ENCODE data around the gene PMFBP1. TPM values are rescaled to one million over a fixed set of nuclear protein-coding genes. Genes with fewer than 3 reads are reported as not detected.
A peak's percentile ranks its signal among the peaks of the same experiment; 100 is the strongest.

Gene PMFBP1
- total and polyA plus RNA-seq, 10 of the 15 experiments (the other 5 are each of a cell fraction or from before 2014, with no cell fraction given), result 0.40 to 2.3 (median 1.1) TPM

- Histone ChIP-seq H3K9me3 (replicated peaks; ENCODE audit: control insufficient read depth, insufficient read depth, low read length) (no peaks in the 10 kb centered on the region), H3K4me1 (ENCODE audit: control insufficient read depth, insufficient read depth, low read length) (no peaks in the 10 kb centered on the region), H2AFZ (ENCODE audit: control insufficient read depth, low read depth, low read length) (no peak overlapping the region), H3K4me3 (no peak overlapping the region), H3K27me3 (replicated peaks in 1 of 2; ENCODE audit: control insufficient read depth in 2 of 2, insufficient read depth in 2 of 2, low read length in 1 of 2) (no peaks in the 10 kb centered on the region), H3K9ac (ENCODE audit: control insufficient read depth, insufficient read depth, low read length) (no peak overlapping the region), H3K4me2 (ENCODE audit: control insufficient read depth, insufficient read depth) (no peak overlapping the region), H3K27ac (ENCODE audit: control insufficient read depth, insufficient read depth) (no peak overlapping the region), H3K79me2 (ENCODE audit: control insufficient read depth, insufficient read depth, low read length) (peaks cover 1% of the 10 kb centered on the region), H4K20me1 (ENCODE audit: control insufficient read depth, insufficient read depth) (no peaks in the 10 kb centered on the region), H3K36me3 (ENCODE audit: control insufficient read depth in 2 of 2, insufficient read depth in 2 of 2, low read length in 1 of 2) (peaks cover 51 to 52% of the 10 kb centered on the region in 2 experiments)
- ChIA-PET CTCF (interaction anchor here (1.2 to 1.4 kb wide), 2 partner anchors 24 to 33 kb away, joined by 3 to 4 read pairs; no protein-coding TSS in a partner anchor), POLR2A (no interaction called here), SMC1A (ENCODE audit: uncharacterized antibody, unreplicated experiment) (no interaction called here), RAD21 (ENCODE audit: unreplicated experiment) (no interaction called here)
- BruUV-seq (replicated peaks), result no TSS peak
- intact Hi-C loops (cut with micrococcal nuclease; ENCODE audit: unreplicated experiment) (no loop called here), in situ Hi-C loops (cut with MboI) (no loop called here)
- ATAC-seq (no peak), FAIRE-seq (no peak), DNase-seq (ENCODE audit: low read depth, low spot score) (no peak)
- no peak for TF ChIP-seq SMARCA5 (IDR thresholded peaks at IDR 0.05)
- TF ChIP-seq ATF7 (IDR thresholded peaks at IDR 0.05; ENCODE audit: low read depth), result no peak
- TF ChIP-seq CREB1 (IDR thresholded peaks at IDR 0.05; ENCODE audit: low read depth), result no peak
- 92% methylated on average over 10 of the region's 10 CpGs for WGBS (ENCODE audit: insufficient coverage, insufficient replicate concordance, low lambda C conversion rate, missing lambda C conversion rate)
These were observed 70.8 kb downstream of the PMFBP1 start for GRCh38 chr16:72101195-72101594.

GRCh38 chr16:72099377-72099818, 72.6 kb downstream of the PMFBP1 start:
- RAD21 ChIA-PET (ENCODE audit: unreplicated experiment), result no interaction called here
- intact Hi-C loops (cut with micrococcal nuclease; ENCODE audit: unreplicated experiment) (loop anchor here (1.0 to 10.0 kb wide), 3 partner anchors 33 to 635 kb away; partner anchors contain the start of genes IST1 and ZNF23), in situ Hi-C loops (cut with MboI) (no loop called here)
- no TSS peak for BruUV-seq (replicated peaks)
- ATAC-seq, result peak; percentile 96
- peak; percentile 13 for DNase-seq (ENCODE audit: low read depth, low spot score)
- H4K20me1 ChIP-seq (ENCODE audit: control insufficient read depth, insufficient read depth), result no peaks in the 10 kb centered on the region
- FAIRE-seq, result peak; percentile 97
- 67% methylated on average over 12 of the region's 12 CpGs for WGBS (ENCODE audit: insufficient coverage, insufficient replicate concordance, low lambda C conversion rate, missing lambda C conversion rate)
- no peak overlapping the region for H3K4me3 ChIP-seq
- peaks cover 18% of the 10 kb centered on the region for H3K79me2 ChIP-seq (ENCODE audit: control insufficient read depth, insufficient read depth, low read length)
- SMC1A ChIA-PET (ENCODE audit: uncharacterized antibody, unreplicated experiment), result interaction anchor here (1.0 to 1.1 kb wide), 2 partner anchors 14 to 45 kb away, joined by 3 to 4 read pairs; partner anchors contain the start of gene HP
- CTCF ChIA-PET, result interaction anchor here (0.7 to 1.4 kb wide), 7 partner anchors 8 to 217 kb away, joined by 3 to 7 read pairs (median 4); no protein-coding TSS in a partner anchor
- H2AFZ ChIP-seq (ENCODE audit: control insufficient read depth, low read depth, low read length), result no peak overlapping the region
- TF ChIP-seq HDAC6 (IDR thresholded peaks at IDR 0.05; ENCODE audit: unreplicated experiment) (no peak), MLLT1 (IDR thresholded peaks at IDR 0.05) (no peak), PKNOX1 (IDR thresholded peaks at IDR 0.05) (peak; percentile 95), PBX3 (IDR thresholded peaks at IDR 0.05; ENCODE audit: insufficient replicate concordance, low read depth, low read length) (peak; percentile 88), RAD21 (IDR thresholded peaks at IDR 0.05; ENCODE audit: insufficient read depth, low read depth, low read length) (peak; percentile 67), SMC3 (IDR thresholded peaks at IDR 0.05; ENCODE audit: borderline replicate concordance, low read length) (peak; percentile 50; the same call in 1 of the 2 replicates), CTCF (IDR thresholded peaks at IDR 0.05 in 2 of 3, conservative IDR thresholded peaks at IDR 0.05 in 1 of 3; ENCODE audit: control insufficient read depth in 2 of 3, extremely low read depth in 1 of 3, insufficient read depth in 1 of 3, low read depth in 3 of 3, low read length in 3 of 3) (peak; percentile 58 to 73 (median 64))
- POLR2A ChIA-PET, result no interaction called here
- H3K4me2 ChIP-seq (ENCODE audit: control insufficient read depth, insufficient read depth), result no peak overlapping the region
- no peak overlapping the region for H3K27ac ChIP-seq (ENCODE audit: control insufficient read depth, insufficient read depth)
- peaks cover 3% of the 10 kb centered on the region for H3K4me1 ChIP-seq (ENCODE audit: control insufficient read depth, insufficient read depth, low read length)
- H3K9ac ChIP-seq (ENCODE audit: control insufficient read depth, insufficient read depth, low read length), result no peak overlapping the region
- H3K9me3 ChIP-seq (replicated peaks; ENCODE audit: control insufficient read depth, insufficient read depth, low read length), result no peaks in the 10 kb centered on the region
- peaks cover 37 to 39% of the 10 kb centered on the region in 2 experiments for H3K36me3 ChIP-seq (ENCODE audit: control insufficient read depth in 2 of 2, insufficient read depth in 2 of 2, low read length in 1 of 2)
- no peaks in the 10 kb centered on the region for H3K27me3 ChIP-seq (replicated peaks in 1 of 2; ENCODE audit: control insufficient read depth in 2 of 2, insufficient read depth in 2 of 2, low read length in 1 of 2)
